Suppressor macrophage treated with lipopolysaccharide for 1 hour (primary cell): Measurements from ENCODE around the gene PIWIL4.

Experiments
- DNase-seq, 3 donors: peaks; one replicate each; pipeline ENCODE4 v3.0.0-alpha.2; 2020 to 2022

PIWIL4 gene

GRCh38 chr11:94666792-94667721 is 99.9 kb downstream of the PIWIL4 start:
- DNase-seq: no peak

- no peak for DNase-seq
Measured at GRCh38 chr11:94668212-94668793, 101.1 kb downstream of the PIWIL4 start.

GRCh38 chr11:94669023-94669422 is 101.9 kb downstream of the PIWIL4 start:
- no peak for DNase-seq
